Measurements from ENCODE around the gene PSMB2. TPM values are rescaled to one million over a fixed set of nuclear protein-coding genes. Genes with fewer than 3 reads are reported as not detected.
A peak's percentile ranks its signal among the peaks of the same experiment; 100 is the strongest.

Gene PSMB2
- total RNA-seq, 1 donor from 2014 or later: 19.2 TPM

GRCh38 chr1:35574655-35575415 lies 66.5 kb downstream of the PSMB2 start:
- FAIRE-seq (no peak), DNase-seq (ENCODE audit: low spot score in 2 of 2) (no peak)

DNA sequence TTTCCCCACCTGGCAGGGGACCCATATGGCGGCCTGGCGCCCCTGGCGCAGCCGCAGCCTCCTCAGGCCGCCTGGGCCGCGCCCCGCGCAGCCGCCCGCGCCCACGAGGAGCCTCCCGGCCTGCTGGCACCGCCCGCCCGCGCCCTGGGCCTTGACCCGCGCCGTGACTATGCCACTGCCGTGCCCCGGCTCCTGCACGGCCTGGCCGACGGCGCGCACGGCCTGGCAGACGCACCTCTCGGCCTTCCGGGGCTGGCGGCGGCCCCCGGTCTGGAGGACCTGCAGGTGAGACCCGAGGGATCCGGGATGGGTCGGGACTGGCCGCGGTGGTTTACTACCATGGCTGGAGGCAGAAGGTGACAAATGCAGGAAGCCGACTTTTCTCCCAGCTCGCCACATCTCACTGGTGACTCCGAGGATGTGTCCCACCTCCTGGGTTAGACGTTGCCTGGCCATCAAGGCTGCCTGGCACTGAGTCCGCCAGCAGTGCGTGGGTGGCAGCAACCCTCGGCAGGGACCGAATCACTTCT lies 67.1 kb downstream of the PSMB2 start:
- FAIRE-seq (no peak), DNase-seq (ENCODE audit: low spot score in 2 of 2) (no peak)

DNA sequence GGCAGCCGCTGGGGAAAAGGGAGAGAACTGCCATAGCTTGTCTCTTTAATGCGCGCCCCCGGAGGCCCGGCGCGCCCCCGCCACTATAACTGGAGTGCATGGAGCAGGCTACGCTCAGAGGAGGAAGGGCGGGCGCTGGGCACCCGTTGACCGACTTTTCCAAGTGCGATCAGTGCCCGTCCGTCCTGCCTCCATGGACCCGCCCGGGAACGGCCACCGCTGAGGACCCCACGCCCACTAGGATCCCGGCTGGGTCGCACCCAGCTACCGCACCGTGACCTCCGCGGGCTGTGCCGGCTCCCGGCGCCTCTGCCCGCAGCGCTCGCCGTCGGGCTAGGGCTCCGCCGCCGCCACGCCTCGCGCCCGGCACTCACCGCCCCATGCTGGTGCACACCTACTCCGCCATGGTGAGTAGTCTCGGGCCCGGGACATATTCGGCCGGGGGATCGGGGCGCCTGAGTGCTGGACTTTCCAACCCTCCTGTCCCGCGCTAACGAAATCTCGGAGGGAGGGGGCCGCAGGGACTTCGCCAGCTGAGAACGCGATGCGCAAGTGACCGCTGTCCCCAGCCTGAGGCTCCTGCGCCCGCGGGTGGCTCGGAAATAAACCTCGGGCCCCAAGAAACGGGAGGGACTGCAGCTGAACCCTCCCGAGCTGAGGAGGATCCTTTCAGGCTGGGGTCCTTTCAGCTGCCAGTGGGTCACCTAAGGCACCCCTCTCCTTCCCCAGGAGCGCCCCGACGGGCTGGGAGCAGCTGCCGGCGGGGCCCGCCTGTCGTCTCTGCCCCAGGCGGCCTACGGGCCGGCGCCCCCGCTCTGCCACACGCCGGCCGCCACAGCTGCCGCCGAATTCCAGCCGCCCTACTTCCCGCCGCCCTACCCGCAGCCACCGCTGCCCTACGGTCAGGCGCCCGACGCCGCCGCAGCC lies 67.9 kb downstream of the PSMB2 start, which contains the start of gene TFAP2E:
Gene TFAP2E, plus strand, starts transcription at position 117 of the 927 bp plus-strand sequence. Its CDS starts 264 bp downstream, at position 381.
- FAIRE-seq (no peak), DNase-seq (ENCODE audit: low spot score in 2 of 2) (peak; percentile 73 to 81)

DNA sequence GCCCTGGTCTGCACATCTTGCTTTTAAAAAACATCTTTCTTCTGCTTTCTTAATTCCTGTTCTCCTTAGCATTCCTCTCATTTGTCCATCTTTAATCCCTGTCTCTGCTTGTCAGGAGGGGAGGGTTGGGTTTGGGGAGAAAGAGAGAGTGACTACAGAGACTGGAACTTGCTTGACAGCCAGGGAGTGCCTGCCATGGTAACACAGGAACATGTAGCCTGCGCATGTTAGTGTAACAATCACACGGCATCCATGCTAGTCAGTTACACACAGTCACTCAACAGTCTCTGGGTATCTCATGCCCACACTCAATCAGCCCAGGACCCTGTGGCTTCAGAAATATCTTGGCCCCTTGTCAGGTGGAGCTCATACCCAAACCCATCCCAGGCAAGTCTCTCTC lies 69.0 kb downstream of the PSMB2 start:
- FAIRE-seq (no peak), DNase-seq (ENCODE audit: low spot score in 2 of 2) (no peak)

GRCh38 chr1:35571263-35571662 lies 70.1 kb downstream of the PSMB2 start:
- DNase-seq (ENCODE audit: low spot score in 2 of 2): no peak
- FAIRE-seq: no peak

- FAIRE-seq: no peak
- DNase-seq (ENCODE audit: low spot score in 2 of 2): no peak
Measured at GRCh38 chr1:35570589-35571137, 70.7 kb downstream of the PSMB2 start.

- no peak for FAIRE-seq
- no peak for DNase-seq (ENCODE audit: low spot score in 2 of 2)
Measured at GRCh38 chr1:35569936-35570335, 71.4 kb downstream of the PSMB2 start.

- FAIRE-seq (peak; percentile 49), DNase-seq (ENCODE audit: low spot score in 2 of 2) (peak; percentile 82 to 83)
Measured at GRCh38 chr1:35568975-35569395, 72.3 kb downstream of the PSMB2 start.

DNA sequence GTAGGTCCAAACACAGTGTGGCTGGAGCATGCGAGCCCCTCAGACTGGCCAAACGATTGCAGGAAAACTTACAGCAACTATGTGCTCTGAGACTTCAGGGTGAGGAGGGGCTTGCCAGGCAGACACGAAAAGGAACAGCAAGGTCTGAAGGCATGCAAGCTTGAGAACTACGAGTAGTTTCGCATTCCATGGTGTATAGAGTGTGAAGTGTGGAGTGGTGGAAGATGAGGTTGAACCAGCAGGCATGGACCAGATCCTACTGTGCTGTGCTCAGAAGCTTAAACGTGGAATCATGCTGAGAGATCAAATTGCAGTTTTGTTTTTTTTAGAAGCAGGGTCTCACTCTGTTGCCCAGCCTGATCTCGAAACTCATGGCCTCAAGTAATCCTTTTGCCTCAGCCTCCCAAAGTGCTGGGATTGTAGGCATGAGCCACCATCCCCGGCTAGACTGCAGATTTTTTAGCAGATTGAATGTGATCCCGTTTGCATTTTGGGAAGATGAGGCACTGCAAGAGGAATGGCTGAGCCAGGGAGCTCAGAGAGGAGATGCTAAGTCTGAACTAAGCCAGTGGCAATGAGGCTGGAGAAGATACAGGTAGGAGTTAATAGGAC lies 73.3 kb downstream of the PSMB2 start:
- FAIRE-seq: no peak
- no peak for DNase-seq (ENCODE audit: low spot score in 2 of 2)

DNA sequence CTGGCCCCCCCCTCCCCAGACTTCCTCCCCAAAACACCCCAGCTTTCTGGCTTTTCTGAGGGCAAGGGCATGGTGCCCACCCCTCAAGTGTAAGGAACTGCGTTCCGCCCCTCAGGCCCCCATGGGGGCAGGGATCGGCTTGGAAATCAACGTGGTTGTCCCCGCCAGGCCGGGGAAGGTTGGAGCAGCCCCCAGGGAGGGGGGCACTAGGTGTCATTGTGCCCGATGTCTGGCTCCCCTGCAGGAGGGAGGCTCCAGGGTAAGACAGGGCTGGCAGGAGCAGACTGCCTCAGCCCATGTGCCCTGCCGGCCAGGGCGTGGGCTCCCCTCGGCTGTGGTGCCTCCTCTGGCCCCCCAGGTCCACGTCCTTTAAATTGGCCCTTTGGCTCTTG lies 75.6 kb downstream of the PSMB2 start:
- no peak for FAIRE-seq

GRCh38 chr1:35564884-35565741 lies 76.2 kb downstream of the PSMB2 start:
- FAIRE-seq (no peak), DNase-seq (ENCODE audit: low spot score in 2 of 2) (no peak)

More for the DNA sequence above, 75.6 kb downstream of the PSMB2 start:
- DNase-seq (ENCODE audit: low spot score in 2 of 2): no peak

DNA sequence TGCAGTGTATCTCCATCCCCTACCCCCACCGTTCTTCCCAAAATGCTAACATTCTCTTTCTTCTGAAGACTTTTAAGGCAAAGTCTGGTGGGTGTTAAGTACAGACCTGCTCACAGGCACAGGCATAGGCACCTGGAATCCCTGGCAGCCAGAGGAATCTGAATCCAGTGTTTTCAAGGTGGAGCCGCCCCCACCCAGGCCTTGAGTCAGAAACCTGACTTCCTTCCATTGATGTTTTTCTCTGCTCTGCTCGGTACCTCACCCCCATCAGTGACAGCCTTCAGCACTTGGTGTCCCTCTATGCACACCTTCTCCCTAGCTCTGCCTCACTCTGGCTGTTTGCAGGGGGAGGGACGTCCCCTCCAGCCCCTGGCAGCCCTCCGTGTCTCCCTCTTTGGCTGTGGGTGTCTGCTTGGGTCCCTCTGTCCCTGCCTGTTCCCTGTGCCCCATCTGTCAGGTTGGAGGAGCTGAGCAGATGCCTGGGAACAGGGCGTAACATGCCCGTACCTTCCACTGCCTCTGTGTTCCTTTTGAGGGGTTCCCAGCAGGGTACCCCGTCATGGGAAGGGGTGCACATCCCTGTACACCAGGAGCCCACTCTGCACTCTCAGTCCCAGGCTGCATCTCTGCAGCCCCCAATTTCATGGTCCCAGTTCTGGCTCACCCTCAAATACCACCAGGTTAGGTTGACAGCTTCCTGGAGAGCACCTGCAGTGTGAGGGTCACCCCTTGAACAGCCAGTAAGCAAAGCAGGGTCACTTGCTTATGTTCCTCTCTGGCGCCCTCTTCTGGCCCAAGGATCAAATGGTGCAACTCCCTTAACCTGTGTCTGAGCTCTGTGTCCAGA lies 77.1 kb downstream of the PSMB2 start:
- DNase-seq (ENCODE audit: low spot score in 2 of 2) (peak; percentile 66 to 75), FAIRE-seq (no peak)

- DNase-seq (ENCODE audit: low spot score in 2 of 2) (no peak), FAIRE-seq (no peak)
Measured at GRCh38 chr1:35563166-35563565, 78.2 kb downstream of the PSMB2 start.

DNA sequence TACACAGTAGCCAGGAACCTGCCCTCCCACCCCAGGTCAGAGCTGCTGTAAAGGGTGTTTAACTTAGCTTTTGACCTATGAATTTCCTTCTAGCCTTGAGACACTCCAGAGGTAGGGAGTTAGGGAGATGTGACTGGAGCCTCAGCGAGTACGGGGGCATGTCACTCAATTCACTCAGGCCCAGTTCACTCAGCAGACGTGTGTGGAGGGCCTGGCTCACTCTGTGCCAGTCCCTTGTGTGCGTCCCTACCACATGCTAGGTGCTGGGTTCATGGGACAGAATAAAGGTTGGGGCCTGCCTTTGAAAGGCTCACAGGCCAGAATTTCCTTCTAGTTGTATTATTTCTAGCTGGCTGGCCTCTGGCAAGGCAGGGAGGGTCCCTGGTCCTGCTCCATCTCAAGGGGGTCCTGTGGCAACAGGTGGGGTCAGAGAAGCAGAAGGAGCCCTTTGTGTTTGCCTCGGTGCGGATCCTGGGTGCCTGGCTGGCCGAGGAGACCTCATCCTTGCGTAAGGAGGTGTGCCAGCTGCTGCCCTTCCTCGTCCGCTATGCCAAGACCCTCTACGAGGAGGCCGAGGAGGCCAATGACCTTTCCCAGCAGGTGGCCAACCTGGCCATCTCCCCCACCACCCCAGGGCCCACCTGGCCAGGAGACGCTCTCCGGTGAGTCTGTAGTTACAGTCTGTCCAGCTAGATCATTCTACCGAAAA lies 79.2 kb downstream of the PSMB2 start:
- FAIRE-seq: no peak
- no peak for DNase-seq (ENCODE audit: low spot score in 2 of 2)

GRCh38 chr1:35561297-35561971 lies 79.9 kb downstream of the PSMB2 start:
- DNase-seq (ENCODE audit: low spot score in 2 of 2) (no peak), FAIRE-seq (no peak)

DNA sequence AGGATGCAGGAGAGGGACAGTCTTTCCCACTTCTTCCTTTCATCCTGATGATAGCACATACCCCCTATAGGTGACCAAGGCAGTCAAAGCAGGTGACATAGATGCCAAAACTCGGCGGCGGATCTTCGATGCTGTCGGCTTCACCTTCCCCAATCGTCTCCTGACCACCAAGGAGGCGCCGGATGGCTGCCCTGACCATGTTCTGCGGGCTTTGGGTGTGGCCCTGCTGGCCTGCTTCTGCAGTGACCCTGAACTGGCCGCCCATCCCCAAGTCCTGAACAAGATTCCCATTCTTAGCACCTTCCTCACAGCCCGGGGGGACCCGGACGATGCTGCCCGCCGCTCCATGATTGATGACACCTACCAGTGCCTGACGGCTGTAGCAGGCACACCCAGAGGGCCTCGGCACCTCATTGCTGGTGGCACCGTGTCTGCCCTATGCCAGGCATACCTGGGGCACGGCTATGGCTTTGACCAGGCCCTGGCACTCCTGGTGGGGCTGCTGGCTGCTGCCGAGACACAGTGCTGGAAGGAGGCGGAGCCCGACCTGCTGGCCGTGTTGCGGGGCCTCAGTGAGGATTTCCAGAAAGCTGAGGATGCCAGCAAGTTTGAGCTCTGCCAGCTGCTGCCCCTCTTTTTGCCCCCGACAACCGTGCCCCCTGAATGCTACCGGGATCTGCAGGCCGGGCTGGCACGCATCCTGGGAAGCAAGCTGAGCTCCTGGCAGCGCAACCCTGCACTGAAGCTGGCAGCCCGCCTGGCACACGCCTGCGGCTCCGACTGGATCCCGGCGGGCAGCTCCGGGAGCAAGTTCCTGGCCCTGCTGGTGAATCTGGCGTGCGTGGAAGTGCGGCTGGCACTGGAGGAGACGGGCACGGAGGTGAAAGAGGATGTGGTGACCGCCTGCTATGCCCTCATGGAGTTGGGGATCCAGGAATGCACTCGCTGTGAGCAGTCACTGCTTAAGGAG lies 80.8 kb downstream of the PSMB2 start:
- DNase-seq (ENCODE audit: low spot score in 2 of 2) (peak in 1 of 2 donors; percentile 60), FAIRE-seq (no peak)
